HepG2 (cell line): Measurements from ENCODE around the gene PODXL. TPM values are rescaled to one million over a fixed set of nuclear protein-coding genes. Genes with fewer than 3 reads are reported as not detected.
A peak's percentile ranks its signal among the peaks of the same experiment; 100 is the strongest.

Experiments
- CTCF ChIP-seq: sonication (generic); formaldehyde crosslinking; IDR thresholded peaks from 2 replicates; pipeline ENCODE4 v1.5.0; 2020; ENCODE audit warnings: mild to moderate bottlenecking, missing genetic modification reagents, moderate library complexity
- ETS1 ChIP-seq: sonication (generic); formaldehyde crosslinking; IDR thresholded peaks from 2 replicates; pipeline ENCODE4 v1.4.0; 2020; ENCODE audit warnings: missing genetic modification reagents
- GABPB1 ChIP-seq: IDR thresholded peaks from 2 replicates; pipeline ENCODE4 v1.6.1; 2016; ENCODE audit warnings: mild to moderate bottlenecking, missing genetic modification reagents, moderate library complexity, missing compliant biosample characterization
- GATA4 ChIP-seq: sonication (generic); IDR thresholded peaks from 2 replicates; pipeline ENCODE4 v1.6.1; 2016; ENCODE audit warnings: antibody characterized with exemption, low read depth, borderline replicate concordance
- GTF3A ChIP-seq: sonication (generic); formaldehyde crosslinking; conservative IDR thresholded peaks from 2 replicates; pipeline ENCODE4 v1.4.0; 2020; ENCODE audit warnings: mild to moderate bottlenecking, missing genetic modification reagents
- MAFK ChIP-seq, 2 experiments: IDR thresholded peaks in 1 of 2; conservative IDR thresholded peaks in 1 of 2; 2 replicates each; pipeline ENCODE4 v1.6.1; 2011; ENCODE audit warnings: improper control_type of control experiment in 2 of 2, low read length in 2 of 2
- NFE2L1 ChIP-seq: sonication (generic); formaldehyde crosslinking; IDR thresholded peaks from 2 replicates; pipeline ENCODE4 v1.4.0; 2020; ENCODE audit warnings: missing genetic modification reagents, mild to moderate bottlenecking, borderline replicate concordance
- NKX3-1 ChIP-seq: sonication (generic); formaldehyde crosslinking; IDR thresholded peaks from 2 replicates; pipeline ENCODE4 v1.5.0; 2020; ENCODE audit warnings: missing genetic modification reagents
- POLR2A ChIP-seq, 2 experiments: IDR thresholded peaks; 2 replicates each; pipeline ENCODE4 v1.6.1; 2011; ENCODE audit warnings: low read depth in 2 of 2, low read length in 2 of 2, mild to moderate bottlenecking in 1 of 2, moderate library complexity in 1 of 2; ENCODE audit not compliant: insufficient read depth in 1 of 2
- PRDM10 ChIP-seq: sonication (generic); formaldehyde crosslinking; IDR thresholded peaks from 2 replicates; pipeline ENCODE4 v1.4.0; 2020; ENCODE audit warnings: low read depth, missing genetic modification reagents
- RBM39 ChIP-seq: fragments of 200-400 bp; formaldehyde crosslinking; IDR thresholded peaks from one replicate; pipeline ENCODE4 v1.6.1; 2018; ENCODE audit warnings: antibody characterized with exemption, mild to moderate bottlenecking, low read depth, low read length; ENCODE audit not compliant: poor library complexity, severe bottlenecking
- STAT5B ChIP-seq: sonication (generic); formaldehyde crosslinking; IDR thresholded peaks from 2 replicates; pipeline ENCODE4 v1.4.0; 2020; ENCODE audit warnings: missing genetic modification reagents
- ZBTB38 ChIP-seq: sonication (generic); formaldehyde crosslinking; IDR thresholded peaks from 2 replicates; pipeline ENCODE4 v1.5.1; 2020; ENCODE audit warnings: mild to moderate bottlenecking, missing genetic modification reagents
- ZNF280D ChIP-seq: sonication (generic); formaldehyde crosslinking; IDR thresholded peaks from 2 replicates; pipeline ENCODE4 v1.5.1; 2020; ENCODE audit warnings: mild to moderate bottlenecking, missing genetic modification reagents
- ZNF704 ChIP-seq: sonication (generic); formaldehyde crosslinking; IDR thresholded peaks from 2 replicates; pipeline ENCODE4 v1.8.1; 2023; ENCODE audit warnings: mild to moderate bottlenecking, inconsistent platforms, moderate library complexity, missing genetic modification reagents, borderline replicate concordance
- polyA plus RNA-seq, 8 experiments: library from polyadenylated mRNA; depleted of rRNA in 3 of 8; stranded (reverse) in 7 of 8; unstranded in 1 of 8; fragments of >200 nt; fragmentation: Illumina TruSeq in 4 of 8; extraction: Trizol in 4 of 8; gene quantifications; 2 replicates each; pipeline versions ENCODE4 v1.2.1 to v1.2.3, GENCODE V29; 2011 to 2016; ENCODE audit warnings: low read depth in 4 of 8, missing spikeins in 1 of 8, mixed read lengths in 1 of 8; ENCODE audit not compliant: insufficient read depth in 1 of 8
- total RNA-seq, 5 experiments: library from RNA; depleted of rRNA; stranded (reverse); fragments of >200 nt; fragmentation: Illumina TruSeq; extraction: Trizol; gene quantifications; 2 replicates each; pipeline ENCODE4 v1.2.3, GENCODE V29; 2016; ENCODE audit warnings: low read depth in 1 of 5

The PODXL gene
- total and polyA plus RNA-seq, 2 of the 13 experiments (the other 11 are each of a cell fraction or from before 2014, with no cell fraction given): 0.22 to 0.54 TPM

- no peak for TF ChIP-seq PRDM10 (CRISPR knock-in tag)
- peak; percentile 42; the same call in 1 of the 2 replicates for TF ChIP-seq GABPB1 (CRISPR knock-in tag)
- no peak for TF ChIP-seq ZNF280D (CRISPR knock-in tag)
- TF ChIP-seq ZBTB38 (CRISPR knock-in tag): no peak
- no peak for TF ChIP-seq STAT5B (CRISPR knock-in tag)
- TF ChIP-seq CTCF: no peak
- TF ChIP-seq ETS1 (CRISPR knock-in tag): no peak
- no peak for TF ChIP-seq GTF3A (CRISPR knock-in tag)
- TF ChIP-seq RBM39: peak; percentile 10
- TF ChIP-seq NKX3-1 (CRISPR knock-in tag): no peak
- no peak for TF ChIP-seq NFE2L1 (CRISPR knock-in tag)
- TF ChIP-seq GATA4: no peak
- no peak for TF ChIP-seq MAFK (conservative IDR thresholded peaks at IDR 0.05 in 1 of 2, IDR thresholded peaks at IDR 0.05 in 1 of 2; ENCODE audit: low read length in 2 of 2)
- TF ChIP-seq ZNF704 (CRISPR knock-in tag): no peak
- TF ChIP-seq POLR2A (IDR thresholded peaks at IDR 0.05; ENCODE audit: insufficient read depth in 1 of 2, low read depth in 2 of 2, low read length in 2 of 2): no peak
Observed at GRCh38 chr7:131556053-131556908, at the start of gene PODXL (continued).
